Renal pelvis (tissue), 4 donors: ENCODE measurements around the gene DCST1. TPM values are rescaled to one million over a fixed set of nuclear protein-coding genes. Genes with fewer than 3 reads are reported as not detected.

Source experiments
- DNase-seq: peaks from one replicate; pipeline ENCODE4 v3.0.0-alpha.2; 2013
- polyA plus RNA-seq, 3 donors: library from polyadenylated mRNA; unstranded; fragments of 120-200 nt; gene quantifications; one replicate each; pipeline ENCODE4 v1.2.1, GENCODE V29; 2013; ENCODE audit not compliant: insufficient read length in 3 of 3

DCST1 gene
- polyA plus RNA-seq, 3 donors = 0.38 to 0.61 (median 0.41) TPM

DNA sequence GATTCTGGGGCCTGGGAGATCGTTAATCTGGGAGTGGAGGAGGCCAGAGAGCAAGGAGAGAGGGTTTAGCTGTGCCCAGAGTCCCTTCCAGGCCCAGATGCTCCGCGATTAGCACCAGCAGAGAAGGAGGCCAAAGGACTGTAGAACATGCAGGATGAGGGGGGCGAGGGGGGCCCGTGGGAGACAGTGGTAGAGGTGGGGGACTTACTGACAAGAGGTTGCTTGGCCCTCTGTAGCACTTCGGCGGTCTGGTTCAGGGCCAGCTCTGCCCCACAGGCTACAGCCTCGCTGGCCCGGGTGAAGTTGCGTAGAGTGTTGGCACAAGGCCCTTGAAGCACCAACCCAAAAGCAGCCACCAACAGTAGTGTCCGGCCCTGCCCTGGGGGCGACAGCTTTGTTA lies 738 bp upstream of the DCST1 start:
- no peak for DNase-seq

DNA sequence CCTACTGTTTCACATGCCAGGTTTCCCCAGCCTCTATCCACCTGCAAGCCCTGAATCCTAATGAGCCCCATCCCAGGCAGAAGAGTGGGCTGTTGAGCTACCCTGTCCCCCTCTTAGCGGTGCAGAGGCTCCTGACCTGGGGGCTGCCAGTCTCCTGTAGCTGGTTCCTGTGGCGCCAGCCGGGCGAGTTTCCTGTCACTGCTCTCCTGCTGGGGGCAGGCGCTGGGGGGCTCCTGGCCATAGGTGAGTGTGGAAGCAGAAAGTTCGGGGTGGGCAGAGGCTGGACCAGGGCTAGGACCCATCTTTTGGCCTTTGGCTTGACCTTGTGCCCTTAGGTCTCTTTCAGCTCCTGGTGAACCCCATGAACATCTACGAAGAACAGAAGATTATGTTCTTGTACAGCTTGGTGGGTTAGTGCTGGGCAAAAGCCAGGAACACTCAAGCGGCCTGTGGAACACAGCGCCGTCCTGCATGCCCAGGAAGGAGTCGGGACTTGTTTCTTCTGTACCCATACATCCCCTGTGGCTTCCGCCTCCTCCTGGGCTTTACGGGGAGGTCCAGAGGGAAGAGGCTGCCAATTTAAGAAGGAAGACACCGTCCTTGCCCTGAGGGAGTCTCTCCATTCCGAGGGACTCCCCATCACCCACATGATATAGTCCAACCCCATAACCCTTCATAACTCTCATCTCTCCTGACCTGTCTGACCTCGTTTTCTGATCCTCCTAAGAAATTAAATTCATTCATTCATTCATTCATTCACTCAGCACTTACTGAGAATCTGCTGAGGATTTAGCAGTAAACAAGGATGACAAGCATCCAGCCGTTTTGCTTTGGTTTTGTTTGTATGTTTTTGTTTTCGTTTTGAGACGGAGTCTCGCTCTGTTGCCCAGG lies 939 bp downstream of the DCST1 start:
- no peak for DNase-seq

GRCh38 chr1:155035936-155036335 lies 2.3 kb downstream of the DCST1 start:
- DNase-seq = no peak

- no peak for DNase-seq
Measured at GRCh38 chr1:155037043-155037442, 3.4 kb downstream of the DCST1 start.

DNA sequence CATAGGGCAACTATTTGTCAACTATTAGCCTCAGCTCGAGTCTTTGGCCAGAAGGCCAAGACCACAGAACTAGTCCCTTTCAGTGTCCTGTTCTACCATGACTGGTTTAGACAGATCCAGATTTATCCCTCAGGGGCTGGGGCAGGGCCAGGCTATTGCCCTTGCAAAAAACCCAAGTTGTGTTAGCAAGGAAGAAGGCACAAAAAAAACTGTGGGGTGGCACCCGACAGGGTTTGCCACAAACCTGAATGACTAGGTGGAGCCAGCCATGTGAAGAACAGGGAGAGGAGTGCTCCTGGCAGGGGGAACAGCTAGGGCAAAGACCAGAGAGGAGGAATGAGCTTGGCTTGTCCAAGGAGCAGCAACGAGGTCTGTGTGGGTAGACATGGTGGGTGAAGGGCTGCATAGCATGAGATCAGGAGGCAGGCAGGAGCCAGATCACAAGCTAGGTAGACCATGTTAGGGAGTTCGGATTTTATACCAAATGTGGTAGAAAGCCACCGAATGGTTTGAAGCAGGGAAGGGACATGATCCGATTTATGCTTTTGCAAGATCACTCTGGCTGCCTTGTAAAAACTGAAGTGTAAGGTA lies 4.3 kb downstream of the DCST1 start:
- DNase-seq = no peak

- DNase-seq = no peak
Measured at GRCh38 chr1:155038602-155039307, 5.1 kb downstream of the DCST1 start.

GRCh38 chr1:155039308-155039669 lies 5.7 kb downstream of the DCST1 start:
- no peak for DNase-seq

DNA sequence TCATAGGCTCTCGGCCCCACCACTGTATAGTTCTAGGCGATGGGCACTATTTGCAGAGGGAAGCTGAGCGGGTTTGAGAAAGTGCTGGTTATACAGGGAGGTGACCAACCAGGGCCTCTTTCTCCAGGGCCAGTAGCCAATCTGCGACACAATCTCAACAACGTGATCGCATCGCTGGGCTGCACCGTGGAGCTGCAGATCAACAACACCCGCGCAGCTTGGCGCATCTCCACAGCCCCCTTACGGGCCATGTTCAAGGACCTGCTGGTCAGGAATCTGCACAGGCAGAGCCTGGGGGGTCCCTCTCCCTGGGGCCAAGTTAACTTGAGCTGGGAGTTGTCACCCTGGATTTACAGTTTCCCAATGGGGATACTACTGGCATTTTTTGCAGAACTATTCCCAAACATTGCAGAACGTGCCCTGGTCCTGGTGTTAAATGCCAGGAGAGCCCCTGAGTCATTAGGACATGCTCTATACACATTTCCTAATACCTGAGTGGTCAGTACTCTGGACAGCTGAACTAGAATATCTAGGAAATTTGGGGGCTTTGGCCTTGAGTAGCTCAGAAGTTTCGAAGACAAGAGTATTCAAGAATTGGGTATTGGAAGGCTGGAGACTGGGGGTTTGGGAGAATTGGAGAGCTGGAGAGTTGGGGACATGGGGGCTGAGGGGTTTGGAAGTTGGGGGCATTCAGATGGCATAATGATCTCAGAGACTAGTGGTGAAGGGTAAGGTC lies 6.9 kb downstream of the DCST1 start:
- no peak for DNase-seq

- DNase-seq = no peak
Measured at GRCh38 chr1:155042789-155043188, 9.2 kb downstream of the DCST1 start.

DNA sequence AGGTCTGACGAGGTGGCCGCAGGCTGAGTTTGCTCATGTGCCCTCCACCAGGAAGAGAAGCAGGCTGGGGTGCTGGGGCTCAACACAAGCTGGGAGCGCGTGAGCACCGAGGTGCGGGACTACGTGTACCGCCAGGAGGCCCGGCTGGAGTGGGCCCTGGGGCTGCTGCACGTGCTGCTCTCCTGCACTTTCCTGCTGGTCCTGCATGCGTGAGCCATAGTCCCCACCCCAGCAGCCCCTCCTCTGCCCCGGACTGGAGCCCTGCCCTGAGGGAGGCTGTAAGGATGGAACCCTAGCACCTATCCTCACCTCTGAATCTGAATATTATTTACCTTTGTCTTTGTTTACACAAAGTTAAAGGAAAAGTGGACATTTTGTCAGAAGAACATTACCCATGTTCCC lies 9.7 kb downstream of the DCST1 start:
- no peak for DNase-seq

- DNase-seq = no peak
Measured at GRCh38 chr1:155043793-155044192, 10.2 kb downstream of the DCST1 start.

GRCh38 chr1:155044365-155044764 lies 10.7 kb downstream of the DCST1 start:
- no peak for DNase-seq

DNA sequence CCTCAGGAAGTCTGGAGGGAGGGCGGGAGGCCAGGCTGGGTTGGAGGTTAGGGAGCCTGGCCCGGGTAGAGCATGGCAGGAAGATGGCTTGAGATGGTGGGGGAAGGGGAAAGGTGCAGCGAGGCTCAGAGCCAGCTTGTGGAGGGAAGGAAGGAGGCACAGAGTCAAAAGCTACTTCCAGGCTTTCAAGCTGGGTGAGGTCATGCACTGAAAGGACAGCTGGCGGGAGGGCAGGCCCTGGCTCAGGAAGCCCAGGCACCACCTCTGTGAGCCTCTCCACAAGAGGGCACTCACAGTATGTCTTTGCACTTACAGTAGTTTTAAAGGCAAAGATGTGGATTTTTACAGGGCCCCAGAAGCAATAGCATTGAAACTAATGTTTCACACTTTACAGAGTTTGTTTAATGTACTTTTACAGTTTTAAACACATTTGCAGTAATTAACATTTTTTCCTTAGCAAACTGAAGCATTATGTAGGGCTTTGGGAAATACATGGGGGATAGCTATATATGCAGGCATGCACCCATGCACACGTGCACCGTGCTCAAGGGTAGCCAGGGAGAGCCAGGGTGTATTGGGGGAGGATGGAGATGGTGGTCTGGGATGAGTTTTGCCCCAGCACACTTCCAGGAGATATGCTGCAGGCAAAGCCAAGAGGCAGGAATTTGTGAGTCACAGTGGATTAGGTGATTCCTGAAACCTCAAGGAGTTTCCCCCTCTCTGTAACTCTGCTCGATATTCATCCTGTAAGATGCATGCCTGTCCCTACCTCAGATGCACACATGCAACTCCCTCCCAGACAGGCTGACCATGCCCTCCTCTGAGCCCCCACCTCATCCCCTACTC lies 11.4 kb downstream of the DCST1 start:
- peak; percentile 36 for DNase-seq

DNA sequence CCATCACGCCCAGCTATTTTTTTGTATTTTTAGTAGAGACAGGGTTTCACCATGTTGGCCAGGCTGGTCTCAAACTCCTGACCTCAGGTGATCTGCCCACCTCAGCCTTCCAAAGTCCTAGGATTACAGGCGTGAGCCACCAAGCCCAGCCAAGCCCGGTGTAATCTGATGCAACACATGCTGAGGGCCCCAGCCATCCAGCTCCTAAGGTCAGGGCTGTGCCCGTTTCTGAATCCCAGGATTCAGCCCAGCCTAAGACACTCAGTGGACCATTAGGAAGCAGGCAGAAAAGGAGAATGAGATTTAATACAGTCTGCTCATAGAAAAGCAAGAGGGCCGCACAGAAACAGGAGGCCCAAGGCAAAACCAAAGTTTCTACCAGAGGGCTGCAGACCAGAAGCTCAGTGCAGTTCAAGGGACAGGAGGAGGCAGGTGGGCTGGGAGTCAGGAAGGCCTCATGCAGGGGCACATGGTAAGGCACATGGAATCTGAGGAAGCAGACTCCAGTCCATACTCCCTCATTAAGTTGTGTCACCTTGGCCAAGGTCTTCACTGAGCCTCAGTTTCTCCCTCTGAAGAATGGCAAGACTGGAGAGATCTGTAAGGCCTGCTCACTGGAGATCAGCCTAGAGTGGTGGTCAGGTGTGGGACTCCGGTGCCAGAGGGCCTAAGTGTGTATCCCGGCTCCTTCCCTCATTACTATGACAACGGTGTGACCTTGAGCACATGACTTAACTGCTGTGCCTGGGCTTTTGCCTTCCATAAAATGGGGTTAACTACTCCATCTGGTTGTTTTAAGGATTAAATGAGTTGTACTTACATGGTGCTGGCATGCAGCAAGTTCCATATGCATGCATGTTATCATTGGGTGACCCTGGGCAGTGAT lies 15.1 kb downstream of the DCST1 start:
- no peak for DNase-seq

DNA sequence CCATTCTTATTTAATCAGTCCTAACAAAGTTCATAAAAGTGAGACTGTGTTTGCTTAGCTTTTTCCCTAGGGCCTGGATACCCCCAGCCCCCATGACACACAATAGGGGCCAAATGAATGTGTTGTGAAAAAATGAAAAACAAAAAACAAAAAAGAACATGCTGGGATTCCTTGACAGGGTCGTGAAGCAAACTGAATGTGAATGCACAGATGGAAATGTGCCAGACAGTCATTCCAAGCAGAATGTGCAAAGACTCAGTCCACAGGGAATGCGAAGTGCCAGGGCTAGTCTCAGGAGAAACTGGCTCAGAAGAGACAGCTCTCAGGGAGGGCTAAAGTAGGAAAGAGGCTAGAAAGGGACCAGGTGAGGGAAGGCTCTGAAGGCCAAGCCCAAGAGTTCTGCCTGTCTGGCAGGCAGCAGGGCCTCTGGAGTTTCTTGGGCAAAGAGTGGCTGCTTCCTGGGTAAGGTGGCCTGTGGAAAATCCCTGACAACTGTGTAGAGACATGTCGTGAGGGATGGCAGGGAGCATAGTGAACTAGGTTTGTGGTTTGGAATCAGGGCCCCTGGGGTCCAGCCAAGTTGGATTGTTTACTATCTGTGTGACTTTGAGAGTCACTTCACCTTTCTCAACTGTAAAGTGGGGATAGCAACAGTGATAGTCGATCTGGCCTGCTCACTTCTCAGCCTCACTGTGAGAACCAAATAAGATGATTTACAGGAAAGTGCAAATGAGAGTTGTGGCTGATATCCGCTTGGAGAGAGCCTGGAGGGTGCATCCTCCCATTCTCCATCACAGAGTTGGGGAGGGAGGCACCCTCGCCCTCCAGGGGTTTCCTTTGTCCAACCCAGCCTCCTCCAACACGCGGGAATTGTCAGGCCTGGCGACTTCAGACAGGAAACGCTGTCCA lies 16.3 kb downstream of the DCST1 start:
- no peak for DNase-seq

GRCh38 chr1:155050560-155051341 lies 17.1 kb downstream of the DCST1 start, which contains the start of gene ADAM15:
ADAM15 (plus strand) TSS chr1:155051316; CDS start chr1:155051387, 71 bp downstream.
- peak; percentile 65 for DNase-seq

DNA sequence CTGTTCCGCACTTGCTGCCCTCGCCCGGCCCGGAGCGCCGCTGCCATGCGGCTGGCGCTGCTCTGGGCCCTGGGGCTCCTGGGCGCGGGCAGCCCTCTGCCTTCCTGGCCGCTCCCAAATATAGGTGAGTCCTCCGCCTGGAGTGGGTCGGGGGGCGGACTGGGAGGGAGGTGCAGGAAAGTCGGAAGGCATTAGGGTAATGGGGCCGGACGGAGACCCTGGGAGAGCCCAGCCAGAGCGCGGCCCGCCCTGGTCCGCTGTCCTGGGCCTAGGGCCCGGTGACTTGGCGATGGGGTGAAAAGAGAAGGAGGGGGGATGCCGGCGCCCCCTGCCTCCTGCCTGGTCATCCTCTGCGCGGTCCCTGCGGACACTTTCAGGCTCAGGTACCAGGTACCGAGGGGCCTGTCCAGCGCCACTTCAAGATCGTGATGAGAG lies 17.7 kb downstream of the DCST1 start:
- no peak for DNase-seq

DNA sequence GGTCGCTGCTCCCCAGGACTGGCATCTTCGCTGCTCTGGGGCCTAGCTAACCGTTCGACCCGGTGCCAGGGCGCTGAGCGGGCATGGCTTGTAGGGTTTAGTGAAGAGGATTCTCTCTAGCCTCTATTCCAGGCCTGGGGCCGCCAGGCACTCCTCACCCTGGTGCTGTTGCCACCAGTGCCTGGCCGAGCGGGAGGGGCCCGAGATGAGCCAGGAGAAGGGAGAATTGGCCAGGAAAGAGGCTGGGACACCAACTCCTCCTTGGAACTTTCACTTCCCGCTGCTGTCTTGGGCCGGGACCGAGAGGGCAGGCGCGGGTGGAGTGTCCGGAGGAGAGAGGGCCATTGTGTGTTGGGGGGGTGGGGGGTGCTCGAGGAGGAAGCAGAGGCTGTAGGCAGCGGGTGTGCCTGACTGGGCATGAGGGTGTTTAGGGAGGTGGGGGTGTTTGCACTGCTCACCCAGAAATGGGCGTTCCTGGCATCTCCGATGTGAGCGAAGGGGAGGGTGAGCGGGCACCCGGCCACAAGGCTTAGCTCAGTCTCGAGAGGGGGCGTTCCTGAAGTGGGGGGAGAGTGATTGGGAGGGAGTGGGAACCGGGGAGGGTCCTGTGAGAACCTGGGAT lies 18.3 kb downstream of the DCST1 start:
- DNase-seq = no peak
